Measurements from ENCODE around the gene NR1D2.

DNA sequence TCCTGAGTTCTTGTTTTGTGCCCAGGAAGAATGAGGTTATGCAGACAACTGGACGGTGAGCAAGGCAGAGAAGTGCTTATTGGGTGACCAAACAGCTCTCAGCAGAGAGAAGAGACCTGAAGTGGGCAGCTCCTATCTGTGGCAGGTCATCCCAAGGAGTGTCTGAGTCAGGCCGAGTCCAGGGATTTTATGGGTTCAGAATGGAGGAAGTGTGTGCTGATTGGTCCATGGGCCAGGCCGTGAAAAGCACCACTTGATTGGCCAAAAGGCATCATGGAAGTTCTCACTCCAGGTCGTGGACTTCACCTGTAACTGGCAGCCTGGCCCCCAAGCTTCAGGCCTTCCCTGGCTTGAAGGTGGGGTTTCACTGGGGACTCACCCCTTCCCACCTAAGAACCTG lies 74.5 kb downstream of the NR1D2 start:
- TF ChIP-seq, protein P1, sequence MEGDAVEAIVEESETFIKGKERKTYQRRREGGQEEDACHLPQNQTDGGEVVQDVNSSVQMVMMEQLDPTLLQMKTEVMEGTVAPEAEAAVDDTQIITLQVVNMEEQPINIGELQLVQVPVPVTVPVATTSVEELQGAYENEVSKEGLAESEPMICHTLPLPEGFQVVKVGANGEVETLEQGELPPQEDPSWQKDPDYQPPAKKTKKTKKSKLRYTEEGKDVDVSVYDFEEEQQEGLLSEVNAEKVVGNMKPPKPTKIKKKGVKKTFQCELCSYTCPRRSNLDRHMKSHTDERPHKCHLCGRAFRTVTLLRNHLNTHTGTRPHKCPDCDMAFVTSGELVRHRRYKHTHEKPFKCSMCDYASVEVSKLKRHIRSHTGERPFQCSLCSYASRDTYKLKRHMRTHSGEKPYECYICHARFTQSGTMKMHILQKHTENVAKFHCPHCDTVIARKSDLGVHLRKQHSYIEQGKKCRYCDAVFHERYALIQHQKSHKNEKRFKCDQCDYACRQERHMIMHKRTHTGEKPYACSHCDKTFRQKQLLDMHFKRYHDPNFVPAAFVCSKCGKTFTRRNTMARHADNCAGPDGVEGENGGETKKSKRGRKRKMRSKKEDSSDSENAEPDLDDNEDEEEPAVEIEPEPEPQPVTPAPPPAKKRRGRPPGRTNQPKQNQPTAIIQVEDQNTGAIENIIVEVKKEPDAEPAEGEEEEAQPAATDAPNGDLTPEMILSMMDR (IDR thresholded peaks at IDR 0.05), result no peak
- TF ChIP-seq POLR2A (IDR thresholded peaks at IDR 0.05), result no peak
- TF ChIP-seq POLR2AphosphoS5 (IDR thresholded peaks at IDR 0.05), result no peak

Data from stomach (tissue), 4 donors.